ENCODE results near the gene LIMS2.

DNA sequence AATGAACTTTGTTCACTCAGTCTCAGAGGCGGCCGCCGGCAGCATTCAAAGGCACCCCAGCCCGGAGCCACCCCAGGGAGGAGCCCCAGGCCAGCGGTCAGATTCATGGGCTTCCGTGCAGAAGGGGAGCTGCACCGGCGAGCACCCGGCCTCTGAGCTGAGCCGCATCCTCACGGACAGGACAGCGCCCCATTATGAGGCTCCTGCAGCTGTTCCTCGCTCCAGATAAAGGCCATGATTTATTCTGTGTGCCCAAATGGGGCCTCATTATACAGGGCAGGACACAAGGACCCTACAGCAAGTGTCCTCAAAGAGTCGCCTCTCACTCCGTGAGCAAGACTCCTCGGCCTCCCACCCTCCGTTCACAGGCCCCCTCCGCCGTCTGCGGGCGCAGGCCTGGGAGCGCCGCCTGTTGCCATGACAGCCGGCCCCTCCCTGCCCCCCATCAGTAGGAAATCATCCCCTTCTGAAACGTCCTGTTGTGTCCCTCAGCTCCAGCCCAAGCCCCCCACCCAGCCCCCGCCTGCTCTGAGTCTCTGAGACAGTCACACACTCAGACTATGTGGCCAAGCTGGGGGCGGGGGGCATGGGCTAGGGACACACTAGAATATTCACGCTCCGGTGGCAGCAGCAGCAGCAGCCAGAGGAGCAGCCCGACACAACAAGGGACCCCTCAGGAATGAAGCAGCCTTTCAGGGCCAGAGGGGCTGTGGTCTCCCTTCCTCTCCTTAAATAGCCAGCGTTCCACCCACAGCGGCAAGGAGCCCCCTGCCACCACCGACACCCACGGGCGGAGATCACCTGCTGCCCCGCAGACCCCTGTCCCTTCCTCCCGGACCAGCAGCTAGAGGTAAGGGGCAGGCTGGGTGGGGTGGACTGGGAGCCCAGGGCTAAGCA lies 29.7 kb downstream of the LIMS2 start, which contains the start of gene GPR17:
- TF ChIP-seq POLR2AphosphoS5 (IDR thresholded peaks at IDR 0.05) (no peak), CTCF (IDR thresholded peaks at IDR 0.05) (no peak), POLR2A (IDR thresholded peaks at IDR 0.05) (no peak)

Data from breast epithelium (tissue), 3 donors.